Hematopoietic multipotent progenitor cell treated with erythropoietin and hydrocortisone succinate and interleukin-3 and kit ligand, for 17 days (in vitro differentiated cells): ENCODE data around the gene PLAAT1.

ENCODE experiments used
- DNase-seq: peaks from one replicate; pipeline ENCODE4 v3.0.0-alpha.2; 2015; ENCODE audit warnings: low spot score

The PLAAT1 gene

DNA sequence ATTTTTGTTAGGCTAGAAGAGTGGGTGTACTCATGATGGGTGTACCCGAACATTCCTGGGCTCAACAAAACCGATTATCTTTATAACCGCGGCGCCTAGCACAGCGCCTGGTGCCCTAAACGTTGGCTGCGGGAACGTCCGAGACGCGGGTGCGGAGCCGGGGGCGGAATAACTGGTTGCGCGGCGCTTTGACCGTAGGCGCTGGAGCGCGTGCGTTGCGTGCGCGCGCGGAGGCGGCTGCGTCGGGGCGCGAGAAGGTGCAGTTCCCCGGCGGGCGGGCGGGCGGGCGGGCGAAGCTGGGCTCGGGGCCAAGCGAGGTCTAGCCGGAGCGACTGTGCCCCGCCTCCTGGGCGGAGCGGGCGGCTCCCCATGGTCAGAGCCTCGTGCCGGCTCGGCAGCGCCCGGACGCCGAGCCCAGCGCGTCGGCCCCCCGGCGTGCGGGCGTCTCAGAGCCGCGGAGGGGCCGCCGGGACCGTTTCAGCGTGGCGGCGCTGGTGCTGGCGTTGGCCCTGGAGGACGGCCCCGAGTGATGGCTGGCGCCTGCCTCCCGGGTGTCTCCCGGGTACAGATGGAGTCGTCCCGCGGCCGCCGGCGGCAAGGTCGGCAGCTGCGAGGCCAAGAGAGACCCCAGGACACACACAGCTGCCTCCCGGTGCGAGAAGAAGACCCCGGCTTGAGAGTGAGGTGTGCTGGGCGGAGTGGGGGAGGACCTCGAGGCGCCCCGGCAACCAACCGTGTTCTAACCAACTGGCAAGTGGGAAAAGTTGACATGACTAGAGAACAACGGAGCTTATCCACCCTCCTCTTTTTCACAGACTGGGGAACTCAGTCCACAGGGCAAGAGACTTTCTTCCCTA, at the start of gene PLAAT1:
Gene PLAAT1 (plus strand): TSS at position 373 of the 857 bp plus-strand sequence. CDS start 14,429 bp downstream, outside the sequence.
- DNase-seq, result no peak

DNA sequence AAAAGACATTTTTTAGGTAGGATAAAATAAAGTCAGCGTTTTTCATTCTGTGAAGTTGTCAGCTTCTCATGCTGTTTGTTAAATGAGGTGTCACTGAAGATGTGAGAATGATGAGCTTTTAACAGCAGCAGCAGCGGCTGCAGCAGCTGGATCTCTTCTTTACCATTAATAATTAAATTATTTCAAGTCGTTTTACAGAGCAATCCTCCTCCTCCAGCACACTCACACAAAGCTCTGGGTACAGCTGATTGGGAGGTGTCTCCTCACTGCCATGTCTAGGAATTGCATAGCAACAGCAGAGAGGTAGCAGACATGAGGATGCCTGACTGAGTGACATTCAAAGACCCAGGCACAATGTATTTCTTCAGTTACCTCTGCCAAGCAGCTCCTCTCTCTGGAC, 46.7 kb upstream of the PLAAT1 start:
- DNase-seq, result no peak

DNA sequence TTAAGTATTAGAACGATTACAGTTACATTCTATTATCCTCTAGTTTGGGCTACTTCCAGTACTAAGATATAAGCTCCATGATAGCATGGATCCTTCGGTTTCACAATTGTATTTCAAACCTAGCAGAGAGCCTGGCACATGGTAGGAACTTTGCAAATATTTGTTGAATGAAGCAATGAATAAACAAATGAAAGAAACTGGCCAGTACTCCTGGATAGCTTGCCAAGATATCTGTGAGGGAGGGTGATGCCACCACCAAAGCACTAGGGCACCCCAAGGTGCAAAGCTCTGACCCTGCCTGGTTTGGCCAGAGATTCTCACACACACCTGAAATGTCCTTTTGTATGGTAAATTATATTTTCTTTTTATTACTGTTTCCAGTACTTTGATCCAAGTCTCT, 44.3 kb upstream of the PLAAT1 start:
- no peak for DNase-seq

- DNase-seq, result no peak
Observed at GRCh38 chr3:193207290-193208273, 33.4 kb upstream of the PLAAT1 start.

DNA sequence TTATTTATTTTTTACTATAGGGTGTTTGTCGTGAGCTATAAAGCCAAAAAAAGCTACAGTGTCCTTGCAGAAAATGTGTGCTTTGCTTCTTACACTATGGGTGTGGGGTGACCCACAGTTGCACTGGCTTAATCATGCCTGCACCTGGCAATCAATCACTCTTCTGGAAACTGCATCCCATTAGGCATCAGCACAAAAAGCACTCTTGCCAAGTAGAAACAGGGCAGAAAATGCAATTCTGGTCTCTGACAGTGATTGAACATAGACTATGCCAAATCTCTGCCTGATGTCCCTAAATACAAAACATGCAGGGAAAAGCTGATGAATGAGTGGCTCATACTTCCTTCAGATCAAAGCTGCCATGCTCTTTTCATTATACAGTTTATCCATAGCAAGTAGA, 30.4 kb upstream of the PLAAT1 start:
- no peak for DNase-seq

- DNase-seq, result no peak
Observed at GRCh38 chr3:193211173-193211572, 29.8 kb upstream of the PLAAT1 start.

DNA sequence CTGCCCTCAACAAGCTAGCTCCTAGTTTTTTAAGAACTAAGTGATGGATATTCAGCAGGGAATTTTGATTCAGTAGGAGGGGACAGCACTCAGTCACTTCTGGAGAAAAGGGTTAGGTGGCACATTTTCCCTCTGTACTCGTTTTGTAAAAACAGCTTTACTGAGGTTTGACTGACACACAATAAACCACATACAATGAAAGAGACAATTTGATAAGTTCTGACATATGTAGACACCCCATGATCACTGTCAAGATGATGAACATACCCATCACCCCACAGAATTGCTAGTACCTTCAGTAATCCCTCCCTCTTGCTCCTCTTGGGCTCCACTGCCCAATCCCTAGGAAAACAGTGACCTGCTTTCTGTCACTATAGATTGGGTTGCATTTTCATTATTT, 29.0 kb upstream of the PLAAT1 start:
- no peak for DNase-seq

DNA sequence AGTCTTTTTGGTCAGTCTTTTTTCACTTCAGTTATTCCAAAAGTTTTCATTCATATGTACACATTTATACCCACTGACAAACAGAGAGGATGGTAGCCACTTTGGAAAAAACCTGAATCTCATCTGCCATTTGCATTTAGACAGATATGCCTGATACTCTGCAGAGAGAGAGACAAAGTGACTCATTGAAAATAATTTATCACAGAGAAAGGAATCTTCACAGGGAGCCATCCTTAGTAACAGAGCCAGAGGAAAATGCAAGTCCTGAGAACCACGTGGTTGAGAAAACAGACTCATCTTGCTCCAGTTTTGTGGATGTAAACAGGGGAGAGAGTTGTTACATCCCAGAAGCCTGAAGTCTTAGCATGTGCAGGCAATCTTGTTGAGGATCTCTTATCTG, 28.2 kb upstream of the PLAAT1 start:
- no peak for DNase-seq

- DNase-seq, result no peak
Observed at GRCh38 chr3:193214445-193214844, 26.6 kb upstream of the PLAAT1 start.

GRCh38 chr3:193225302-193226125, 15.5 kb upstream of the PLAAT1 start:
- DNase-seq, result no peak

GRCh38 chr3:193228206-193228605, 12.8 kb upstream of the PLAAT1 start:
- no peak for DNase-seq

DNA sequence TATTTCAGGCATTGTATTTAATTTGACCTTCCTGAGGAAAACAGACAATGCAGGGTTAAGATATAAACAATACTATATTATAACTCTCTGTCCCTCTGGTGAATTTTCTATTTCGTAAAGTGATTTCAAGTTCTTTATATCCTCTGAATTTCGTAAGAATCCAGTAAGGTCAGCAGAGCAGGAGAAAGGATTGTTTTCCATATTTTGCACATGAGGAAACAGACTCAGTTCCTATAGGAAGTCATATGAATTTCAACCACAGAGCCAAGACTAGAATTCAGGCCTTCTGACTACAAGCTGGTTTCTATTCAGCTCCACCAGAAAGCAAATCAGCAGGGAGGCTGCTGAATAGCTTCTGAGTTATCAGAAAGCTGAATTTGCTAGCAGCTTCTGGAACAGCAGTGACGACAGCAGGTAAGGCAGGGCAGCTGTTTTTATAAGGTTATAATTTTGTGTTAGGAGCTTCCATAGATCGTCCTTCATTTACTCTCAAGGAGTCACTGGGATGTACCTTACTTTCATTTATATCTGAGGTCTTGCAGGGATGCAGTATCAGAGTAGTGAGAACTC, 11.1 kb upstream of the PLAAT1 start:
- DNase-seq, result no peak

DNA sequence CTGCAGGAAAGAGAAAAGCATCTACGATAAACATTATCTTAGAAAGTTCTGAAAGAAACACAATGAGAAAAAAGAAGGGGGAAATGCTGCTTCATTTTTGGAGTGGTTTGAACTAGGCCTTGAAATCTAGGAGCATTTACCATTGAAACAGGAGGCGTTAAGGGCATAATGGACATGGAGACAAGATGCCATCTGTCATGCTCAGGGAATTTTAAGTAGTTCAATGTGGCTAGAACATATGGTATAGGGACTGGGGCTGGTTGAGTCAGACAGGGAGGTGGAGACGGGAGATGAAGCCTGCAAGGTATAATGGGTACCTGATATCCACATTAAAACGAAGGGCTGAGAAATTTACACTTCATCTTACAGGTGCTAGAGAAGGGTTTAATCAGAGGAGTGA, 10.4 kb upstream of the PLAAT1 start:
- DNase-seq, result no peak

GRCh38 chr3:193231201-193231600, 9.8 kb upstream of the PLAAT1 start:
- DNase-seq, result no peak

GRCh38 chr3:193236599-193236998, 4.4 kb upstream of the PLAAT1 start:
- DNase-seq, result no peak

GRCh38 chr3:193237030-193237429, 4.0 kb upstream of the PLAAT1 start:
- DNase-seq, result no peak

DNA sequence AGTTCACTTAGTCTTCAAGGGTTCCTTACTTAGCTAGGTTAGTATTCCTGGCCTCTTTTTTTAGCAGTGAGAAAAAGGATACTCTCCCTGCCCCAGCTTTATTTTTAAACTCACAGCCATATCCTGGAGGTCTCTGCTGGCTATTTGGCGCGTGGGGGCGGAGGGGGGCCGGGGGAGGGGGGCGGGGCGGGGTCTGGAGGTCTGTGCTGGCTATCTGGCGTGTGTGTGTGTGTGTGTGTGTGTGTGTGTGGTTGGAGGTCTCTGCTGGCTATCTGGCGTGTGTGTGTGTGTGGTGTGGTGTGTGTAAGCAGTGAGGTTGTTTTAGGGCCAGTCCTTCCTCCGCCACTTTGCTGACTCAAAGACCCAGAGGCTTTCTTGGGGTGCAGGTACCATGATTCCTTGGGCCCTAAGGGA, 579 bp upstream of the PLAAT1 start:
- no peak for DNase-seq

DNA sequence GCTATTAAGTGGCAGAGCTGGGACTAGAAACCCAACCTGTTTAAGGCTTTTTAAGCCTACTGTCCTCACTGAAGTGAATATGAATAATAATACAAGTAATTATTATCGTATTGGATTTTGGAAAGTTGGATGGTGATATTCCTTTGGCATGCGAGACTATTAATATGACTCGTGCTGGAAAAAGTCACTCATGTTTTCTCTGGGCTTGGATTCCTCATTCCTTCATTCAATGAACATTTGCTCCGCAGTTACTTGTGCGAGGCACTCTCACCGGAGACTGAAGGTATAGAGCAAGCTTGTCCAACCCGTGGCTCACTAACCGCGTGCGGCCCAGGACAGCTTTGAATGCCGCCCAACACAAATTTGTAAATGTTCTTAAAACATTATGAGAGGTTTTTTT, 694 bp downstream of the PLAAT1 start:
- DNase-seq, result no peak

GRCh38 chr3:193243571-193243970, 2.5 kb downstream of the PLAAT1 start:
- no peak for DNase-seq

- no peak for DNase-seq
Observed at GRCh38 chr3:193248848-193249468, 7.9 kb downstream of the PLAAT1 start.

- DNase-seq, result no peak
Observed at GRCh38 chr3:193250492-193250891, 9.5 kb downstream of the PLAAT1 start.
